Keratinocyte (primary cell): ENCODE measurements around the gene FAM78A. TPM values are rescaled to one million over a fixed set of nuclear protein-coding genes. Genes with fewer than 3 reads are reported as not detected.

Source experiments
- DNase-seq: peaks from one replicate; pipeline ENCODE4 v3.0.0-alpha.2; 2011; ENCODE audit warnings: low read depth, missing footprints, low spot score
- FAIRE-seq: peaks from 2 replicates; lab custom pipeline; 2011; peaks lifted over from hg19 to GRCh38; lab: Jason Lieb, UNC
- H2AFZ ChIP-seq: 2 replicates; pipeline ENCODE4 v1.6.0; 2012; ENCODE audit warnings: low read length, control low read depth, inconsistent platforms; ENCODE audit not compliant: control insufficient read depth
- H3K27ac ChIP-seq: 2 replicates; pipeline ENCODE4 v1.5.1; 2011; ENCODE audit warnings: low read length; ENCODE audit not compliant: control insufficient read depth, insufficient read depth
- H3K27me3 ChIP-seq: 3 replicates; pipeline ENCODE4 v1.6.0; 2011; ENCODE audit warnings: low read length; ENCODE audit not compliant: control insufficient read depth, insufficient read depth; ENCODE audit errors: extremely low read depth
- H3K36me3 ChIP-seq, 2 experiments: 2 replicates in 1 of 2; 3 replicates in 1 of 2; pipeline ENCODE4 v1.5.1; 2011; ENCODE audit warnings: low read length in 2 of 2, mild to moderate bottlenecking in 1 of 2; ENCODE audit not compliant: control insufficient read depth in 2 of 2, insufficient read depth in 2 of 2; ENCODE audit errors: extremely low read depth in 1 of 2
- H3K4me1 ChIP-seq: 3 replicates; pipeline ENCODE4 v1.5.1; 2011; ENCODE audit warnings: low read length; ENCODE audit not compliant: control insufficient read depth, insufficient read depth; ENCODE audit errors: extremely low read depth
- H3K4me2 ChIP-seq: 3 replicates; pipeline ENCODE4 v1.6.0; 2011; ENCODE audit warnings: low read depth, low read length; ENCODE audit not compliant: control insufficient read depth, insufficient read depth; ENCODE audit errors: extremely low read depth
- H3K4me3 ChIP-seq, 3 experiments: fragments of 200-600 bp in 1 of 3; sonication (generic) in 1 of 3; 2 replicates in 2 of 3; 3 replicates in 1 of 3; pipeline ENCODE4 v1.5.1; 2011 to 2016; ENCODE audit warnings: low read length in 3 of 3, mild to moderate bottlenecking in 3 of 3, control low read depth in 2 of 3, inconsistent platforms in 1 of 3, low read depth in 1 of 3, mixed read lengths in 1 of 3, mixed run types in 1 of 3, moderate library complexity in 1 of 3; ENCODE audit not compliant: control insufficient read depth in 2 of 3, insufficient read depth in 2 of 3; ENCODE audit errors: extremely low read depth in 1 of 3
- H3K79me2 ChIP-seq: 2 replicates; pipeline ENCODE4 v1.6.0; 2012; ENCODE audit warnings: low read length; ENCODE audit not compliant: control insufficient read depth, insufficient read depth
- H3K9ac ChIP-seq: 3 replicates; pipeline ENCODE4 v1.6.0; 2011; ENCODE audit warnings: low read length; ENCODE audit not compliant: control insufficient read depth, insufficient read depth; ENCODE audit errors: extremely low read depth
- H3K9me1 ChIP-seq: 3 replicates; pipeline ENCODE4 v1.6.0; 2011; ENCODE audit warnings: low read length; ENCODE audit not compliant: control insufficient read depth, insufficient read depth; ENCODE audit errors: extremely low read depth
- H3K9me3 ChIP-seq: 2 replicates; pipeline ENCODE4 v1.5.1; 2012; ENCODE audit warnings: low read depth, low read length; ENCODE audit not compliant: control insufficient read depth
- H4K20me1 ChIP-seq: 3 replicates; pipeline ENCODE4 v1.6.0; 2011; ENCODE audit warnings: low read length; ENCODE audit not compliant: control insufficient read depth, insufficient read depth; ENCODE audit errors: extremely low read depth
- EZH2 ChIP-seq: IDR thresholded peaks from one replicate; pipeline ENCODE4 v1.6.1; 2012; ENCODE audit warnings: inconsistent platforms, mild to moderate bottlenecking, low read length, moderate library complexity
- dilution Hi-C: fragments of 300-500 bp; cut with MboI; formaldehyde crosslinking; loops from one replicate; pipeline ENCODE4 v1.7.0; 2020; ENCODE audit warnings: low sequenced_read_pairs; ENCODE audit not compliant: extremely low pct_ligation_motif_present
- polyA plus RNA-seq, 5 experiments: library from polyadenylated mRNA; depleted of rRNA in 3 of 5; stranded (reverse) in 3 of 5; stranded (forward) in 1 of 5; unstranded in 1 of 5; fragments of >200 nt; gene quantifications; 1 replicate in 1 of 5; 2 replicates in 3 of 5; 3 replicates in 1 of 5; pipeline versions ENCODE4 v1.2.1 to v1.2.3, GENCODE V29; 2011 to 2012; ENCODE audit warnings: missing spikeins in 2 of 5, low read depth in 1 of 5, low replicate concordance in 1 of 5
- TF ChIP-seq, protein P1 (sequence below), 3 experiments: IDR thresholded peaks in 1 of 3; conservative IDR thresholded peaks in 1 of 3; optimal IDR thresholded peaks in 1 of 3; 2 replicates in 2 of 3; 3 replicates in 1 of 3; pipeline versions ENCODE3 to v1.5.1; 2011; ENCODE audit warnings: low read length in 3 of 3, mild to moderate bottlenecking in 3 of 3, moderate library complexity in 2 of 3, control low read depth in 1 of 3, inconsistent platforms in 1 of 3; ENCODE audit not compliant: insufficient read depth in 2 of 3; ENCODE audit errors: extremely low read depth in 1 of 3

FAM78A gene
- polyA plus RNA-seq, 1 donor (not counting 4 experiments of a cell fraction or from before 2014, with no cell fraction given): 0.25 TPM

DNA sequence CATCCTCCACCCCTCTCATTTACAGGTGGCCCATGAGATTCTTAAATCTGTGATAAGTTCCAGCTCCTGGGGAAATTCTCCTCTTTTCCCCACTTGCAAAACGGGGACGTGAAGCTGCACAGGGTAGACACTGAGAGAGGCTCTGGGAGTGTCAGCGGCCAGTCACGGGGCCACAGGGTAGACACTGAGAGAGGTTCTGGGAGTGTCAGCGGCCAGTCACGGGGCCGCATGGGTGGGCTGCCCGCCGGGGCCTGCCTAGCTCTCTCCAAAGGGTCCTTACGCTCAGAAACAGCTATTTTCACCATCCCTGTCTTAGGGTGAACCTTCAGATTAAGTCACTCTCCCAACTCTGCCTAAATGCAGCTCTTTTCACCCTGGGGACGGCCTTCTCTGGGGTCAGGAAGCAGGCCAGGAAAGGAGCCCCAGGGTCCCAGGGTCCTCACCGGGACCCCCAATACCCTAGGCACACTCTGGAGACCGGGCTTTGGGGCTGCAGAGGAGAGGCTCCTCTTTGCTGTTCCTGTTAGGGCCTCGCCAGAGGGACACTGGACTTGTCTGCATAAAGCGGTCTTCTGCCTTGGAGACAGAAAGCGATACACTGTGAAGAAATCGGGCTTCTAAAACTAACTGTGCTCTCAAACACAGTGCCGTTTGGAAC is 1.5 kb downstream of the FAM78A start:
- FAIRE-seq (no peak), DNase-seq (no peak)
- Histone ChIP-seq H3K36me3 (no peaks in the 10 kb centered on the region), H3K27ac (no peak overlapping the region), H3K4me1 (no peaks in the 10 kb centered on the region), H3K4me2 (no peak overlapping the region), H3K9me1 (no peaks in the 10 kb centered on the region), H4K20me1 (no peaks in the 10 kb centered on the region), H3K9me3 (no peaks in the 10 kb centered on the region), H3K4me3 (no peak overlapping the region), H3K79me2 (no peaks in the 10 kb centered on the region), H3K9ac (no peak overlapping the region), H3K27me3 (peaks cover 28% of the 10 kb centered on the region), H2AFZ (no peak overlapping the region)
- TF ChIP-seq, protein P1, sequence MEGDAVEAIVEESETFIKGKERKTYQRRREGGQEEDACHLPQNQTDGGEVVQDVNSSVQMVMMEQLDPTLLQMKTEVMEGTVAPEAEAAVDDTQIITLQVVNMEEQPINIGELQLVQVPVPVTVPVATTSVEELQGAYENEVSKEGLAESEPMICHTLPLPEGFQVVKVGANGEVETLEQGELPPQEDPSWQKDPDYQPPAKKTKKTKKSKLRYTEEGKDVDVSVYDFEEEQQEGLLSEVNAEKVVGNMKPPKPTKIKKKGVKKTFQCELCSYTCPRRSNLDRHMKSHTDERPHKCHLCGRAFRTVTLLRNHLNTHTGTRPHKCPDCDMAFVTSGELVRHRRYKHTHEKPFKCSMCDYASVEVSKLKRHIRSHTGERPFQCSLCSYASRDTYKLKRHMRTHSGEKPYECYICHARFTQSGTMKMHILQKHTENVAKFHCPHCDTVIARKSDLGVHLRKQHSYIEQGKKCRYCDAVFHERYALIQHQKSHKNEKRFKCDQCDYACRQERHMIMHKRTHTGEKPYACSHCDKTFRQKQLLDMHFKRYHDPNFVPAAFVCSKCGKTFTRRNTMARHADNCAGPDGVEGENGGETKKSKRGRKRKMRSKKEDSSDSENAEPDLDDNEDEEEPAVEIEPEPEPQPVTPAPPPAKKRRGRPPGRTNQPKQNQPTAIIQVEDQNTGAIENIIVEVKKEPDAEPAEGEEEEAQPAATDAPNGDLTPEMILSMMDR (optimal IDR thresholded peaks at IDR 0.05 in 1 of 3, IDR thresholded peaks at IDR 0.05 in 1 of 3, conservative IDR thresholded peaks at IDR 0.05 in 1 of 3; ENCODE audit: extremely low read depth in 1 of 3, insufficient read depth in 2 of 3, low read length in 3 of 3): no peak
- TF ChIP-seq EZH2: no peak
- dilution Hi-C loops: no loop called here

DNA sequence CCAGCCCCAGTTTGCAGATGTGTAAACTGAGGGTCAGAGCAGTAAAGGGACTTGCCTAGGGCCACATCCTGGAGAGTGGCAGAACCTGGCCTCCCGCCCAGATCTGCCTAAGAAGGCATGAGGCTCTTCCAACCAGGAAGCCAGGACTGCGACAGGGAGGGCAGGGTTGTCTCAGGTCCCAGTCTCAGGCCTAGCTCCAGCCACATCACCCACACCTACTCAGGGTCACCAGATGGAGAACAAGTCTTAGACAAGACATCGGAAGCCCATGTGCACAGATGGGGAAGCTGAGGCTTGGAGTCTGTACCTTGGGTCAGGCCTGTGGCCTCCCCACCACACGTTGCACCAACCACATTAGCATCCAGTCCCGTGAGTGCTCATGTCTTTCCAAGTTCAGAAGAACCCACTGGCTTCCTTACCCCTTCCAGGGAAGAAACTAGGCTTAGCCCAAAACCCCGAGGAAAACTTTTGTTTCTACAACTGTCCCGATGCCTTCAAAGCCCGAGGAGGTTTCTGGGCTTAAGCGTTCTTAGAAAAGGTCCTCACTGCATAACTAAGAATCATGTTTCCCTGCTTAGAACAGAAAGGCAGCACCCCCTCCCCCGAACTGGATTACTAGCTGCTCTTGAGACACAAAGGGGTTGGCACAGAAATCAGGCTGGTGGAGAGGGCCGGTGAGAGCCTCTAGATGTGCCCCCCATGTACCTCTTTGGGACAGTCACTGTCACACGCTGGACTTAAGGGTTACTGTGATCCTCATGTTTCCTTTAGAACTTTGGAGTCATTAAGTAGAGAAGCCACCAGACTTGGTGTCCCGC is 2.2 kb downstream of the FAM78A start:
- Histone ChIP-seq H3K36me3 (no peaks in the 10 kb centered on the region), H3K27ac (no peak overlapping the region), H3K27me3 (peaks cover 28% of the 10 kb centered on the region), H3K4me3 (no peak overlapping the region), H3K79me2 (no peaks in the 10 kb centered on the region), H3K9ac (no peak overlapping the region), H3K9me3 (no peaks in the 10 kb centered on the region), H3K4me1 (no peaks in the 10 kb centered on the region), H2AFZ (no peak overlapping the region), H3K4me2 (no peak overlapping the region), H3K9me1 (no peaks in the 10 kb centered on the region), H4K20me1 (no peaks in the 10 kb centered on the region)
- DNase-seq (no peak), FAIRE-seq (no peak)
- no peak for TF ChIP-seq EZH2
- TF ChIP-seq, protein P1 (optimal IDR thresholded peaks at IDR 0.05 in 1 of 3, IDR thresholded peaks at IDR 0.05 in 1 of 3, conservative IDR thresholded peaks at IDR 0.05 in 1 of 3; ENCODE audit: extremely low read depth in 1 of 3, insufficient read depth in 2 of 3, low read length in 3 of 3): no peak
- dilution Hi-C loops: no loop called here
